Activated T-cell treated with anti-CD3 and anti-CD28 coated beads, Interleukin-2, amount 50 U/mL, for 4 hours (primary cell): ENCODE measurements around the gene TIMM23. TPM values are rescaled to one million over a fixed set of nuclear protein-coding genes. Genes with fewer than 3 reads are reported as not detected.

Experiments
- ATAC-seq, 2 donors: fragments of 200-7000 bp; cut with Tn5 transposase; one replicate each; pipeline ENCODE4 v1.10.0; 2021
- DNase-seq: peaks from one replicate; pipeline ENCODE4 v3.0.0-alpha.2; 2020
- H3K27me3 Mint-ChIP-seq: one replicate; pipeline ENCODE4 v1.8.0; 2021; ENCODE audit warnings: low read depth, mixed read lengths
- H3K36me3 Mint-ChIP-seq: one replicate; pipeline ENCODE4 v1.8.0; 2022; ENCODE audit warnings: mixed read lengths; ENCODE audit not compliant: insufficient read depth
- H3K4me1 Mint-ChIP-seq: one replicate; pipeline ENCODE4 v1.8.0; 2021; ENCODE audit warnings: low read depth, mixed read lengths
- H3K4me3 Mint-ChIP-seq: one replicate; pipeline ENCODE4 v1.8.0; 2021; ENCODE audit warnings: mild to moderate bottlenecking, moderate library complexity, mixed read lengths
- H3K9me3 Mint-ChIP-seq: one replicate; pipeline ENCODE4 v1.8.0; 2021; ENCODE audit warnings: mixed read lengths
- total RNA-seq, 3 donors: library from RNA; stranded (reverse); gene quantifications; one replicate each; pipeline ENCODE4 v1.2.1, GENCODE V29; 2021

Gene TIMM23
- total RNA-seq, 3 donors from 2014 or later: 125 to 129 (median 125) TPM

DNA sequence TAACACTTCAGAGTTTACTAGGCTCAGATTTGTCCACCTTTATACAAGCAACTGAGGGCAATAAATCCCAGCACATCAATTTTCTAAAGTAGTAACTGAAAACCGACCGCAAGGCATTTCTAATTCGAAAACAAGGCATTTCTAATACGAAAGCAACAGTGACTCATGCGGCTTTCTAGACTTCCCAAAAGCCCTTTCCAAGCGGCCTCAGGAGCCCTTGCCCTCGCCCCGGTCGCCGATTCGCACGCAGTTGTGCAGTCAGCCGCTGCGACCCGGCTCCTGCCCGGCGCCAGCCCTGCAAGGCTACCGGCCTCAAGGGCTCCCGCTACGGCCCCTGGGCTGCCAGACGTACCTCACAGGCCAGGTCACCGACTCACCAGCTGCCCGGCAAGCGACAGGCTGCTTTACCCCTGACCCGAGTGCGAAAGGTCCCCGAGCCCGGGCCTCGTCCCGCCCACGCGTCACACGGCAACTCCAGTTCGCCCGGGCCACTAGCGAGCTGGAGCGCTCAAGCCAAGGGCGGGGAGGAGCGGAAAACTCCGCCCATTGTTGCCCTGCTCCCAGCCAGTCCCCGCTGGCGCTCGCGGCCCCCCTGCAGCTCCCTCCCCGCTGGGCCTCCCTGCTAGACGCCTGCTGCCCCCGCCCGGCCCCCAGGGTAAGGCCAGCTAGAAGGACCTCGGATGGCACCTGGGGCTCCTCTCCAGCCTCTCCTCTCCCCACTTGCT is 50.9 kb downstream of the TIMM23 start:
- Mint-ChIP-seq H3K4me1 (peaks cover 83% of the 10 kb centered on the region), H3K36me3 (peaks cover 2% of the 10 kb centered on the region), H3K4me3 (peak overlapping the region; percentile 84), H3K9me3 (no peaks in the 10 kb centered on the region), H3K27me3 (no peaks in the 10 kb centered on the region)
- peak; percentile 92 to 94 for ATAC-seq
- DNase-seq: peak; percentile 62

DNA sequence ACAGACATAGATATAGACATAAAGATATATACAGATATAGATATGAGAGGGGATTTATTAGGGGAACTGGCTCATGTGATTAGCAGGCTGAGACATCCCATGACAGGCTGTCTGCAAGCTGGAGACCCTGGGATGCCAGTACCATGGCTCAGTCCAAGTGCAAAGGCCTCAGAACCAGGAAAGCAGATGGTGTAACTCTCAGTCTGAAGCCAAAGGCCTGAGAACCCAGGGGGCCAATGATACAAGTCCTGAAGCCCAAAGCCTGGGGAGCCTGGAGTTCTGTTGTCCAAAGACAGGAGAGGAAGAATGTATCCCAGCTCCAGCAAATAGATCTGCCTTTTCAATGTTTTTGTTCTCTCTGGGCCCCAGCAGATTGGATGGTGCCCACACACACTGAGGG is 52.7 kb downstream of the TIMM23 start:
- peaks cover 2% of the 10 kb centered on the region for H3K36me3 Mint-ChIP-seq
- no peak for DNase-seq
- no peaks in the 10 kb centered on the region for H3K9me3 Mint-ChIP-seq
- no peak overlapping the region for H3K4me3 Mint-ChIP-seq
- no peaks in the 10 kb centered on the region for H3K27me3 Mint-ChIP-seq
- H3K4me1 Mint-ChIP-seq: peaks cover 81% of the 10 kb centered on the region
- no peak for ATAC-seq

DNA sequence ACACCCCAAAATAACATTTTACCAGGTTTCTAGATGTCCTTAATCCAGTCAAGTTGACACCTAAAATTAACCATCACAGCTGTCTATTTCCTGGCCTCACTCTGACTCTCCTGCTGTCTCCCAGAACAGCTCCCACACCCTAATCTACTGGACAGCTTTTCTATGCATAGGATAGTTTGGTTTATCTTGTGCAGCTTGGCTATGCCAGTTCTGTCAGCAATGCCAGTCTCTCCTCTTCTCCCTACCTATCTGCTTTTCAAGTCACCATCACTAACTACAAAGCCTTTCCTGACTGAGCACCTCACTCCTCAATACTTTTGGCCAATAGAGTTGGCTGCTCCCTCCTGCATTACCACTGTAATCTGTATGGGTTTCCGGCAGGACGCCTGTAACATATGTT is 53.1 kb downstream of the TIMM23 start:
- DNase-seq (no peak), ATAC-seq (no peak)
- Mint-ChIP-seq H3K4me1 (peaks cover 77% of the 10 kb centered on the region), H3K9me3 (no peaks in the 10 kb centered on the region), H3K4me3 (no peak overlapping the region), H3K36me3 (peaks cover 2% of the 10 kb centered on the region), H3K27me3 (no peaks in the 10 kb centered on the region)

DNA sequence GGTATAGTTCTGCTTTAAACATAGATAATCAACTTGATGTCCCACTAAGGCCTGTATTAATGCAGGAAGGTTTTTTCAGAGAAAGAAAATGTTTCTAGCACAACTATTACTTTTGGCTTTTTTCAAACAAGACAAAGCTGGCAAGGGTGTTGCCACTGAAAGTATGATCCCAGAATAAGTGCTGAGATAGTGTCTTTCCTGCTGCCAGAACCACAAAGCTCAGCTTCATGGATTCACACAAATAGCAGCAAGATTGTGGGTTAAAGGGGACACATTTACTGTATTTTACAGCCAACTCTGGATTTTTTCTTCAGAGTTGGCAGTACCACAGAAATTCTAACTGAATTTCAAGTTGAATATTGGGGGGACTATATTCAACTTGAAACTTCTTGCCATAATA is 53.8 kb downstream of the TIMM23 start:
- ATAC-seq: no peak
- H3K4me3 Mint-ChIP-seq: no peak overlapping the region
- H3K27me3 Mint-ChIP-seq: no peaks in the 10 kb centered on the region
- H3K9me3 Mint-ChIP-seq: no peaks in the 10 kb centered on the region
- DNase-seq: no peak
- H3K36me3 Mint-ChIP-seq: peaks cover 4% of the 10 kb centered on the region
- peaks cover 77% of the 10 kb centered on the region for H3K4me1 Mint-ChIP-seq

DNA sequence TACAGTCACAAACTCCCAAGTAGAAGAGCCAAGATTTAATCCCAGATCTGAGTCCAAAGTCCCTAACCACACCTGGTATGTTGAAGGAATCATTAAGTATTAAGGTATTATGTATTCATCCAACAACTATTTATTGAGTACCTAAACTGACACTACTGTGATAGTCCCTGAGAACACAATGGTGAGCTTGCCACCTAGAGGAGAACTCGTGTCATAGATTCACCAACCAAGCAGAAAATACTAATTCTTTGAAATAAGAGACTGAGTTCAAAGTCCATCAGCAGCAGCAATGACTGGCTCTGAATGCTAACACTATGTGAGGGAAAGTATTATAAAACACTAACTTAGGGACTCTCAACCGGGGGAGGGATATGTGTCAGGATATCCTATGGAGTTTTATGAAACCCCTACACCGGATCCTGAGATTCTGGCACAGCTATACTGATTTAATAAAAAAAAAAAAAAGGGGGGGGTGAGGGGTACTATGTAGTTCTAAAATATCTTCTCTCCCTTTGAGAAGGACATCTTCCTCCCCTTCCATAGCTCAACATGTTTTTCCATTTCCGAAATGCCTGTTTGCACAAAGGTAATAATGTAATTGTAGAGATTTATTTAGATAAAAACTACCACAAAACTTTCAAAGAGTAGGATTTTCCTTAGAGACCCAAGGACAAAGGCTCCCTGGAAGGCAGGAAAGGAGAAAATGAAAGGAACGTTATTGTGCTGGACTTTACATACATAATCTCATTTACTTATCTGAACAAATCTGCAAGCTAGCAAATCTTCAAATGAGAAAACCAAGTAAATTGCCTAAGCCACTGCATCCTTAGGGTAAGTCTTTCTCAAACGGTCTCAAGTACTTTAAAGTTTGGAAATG is 56.5 kb downstream of the TIMM23 start:
- DNase-seq (peak; percentile 14), ATAC-seq (peak; percentile 17 to 27)
- Mint-ChIP-seq H3K4me1 (peaks cover 62% of the 10 kb centered on the region), H3K9me3 (no peaks in the 10 kb centered on the region), H3K4me3 (peak overlapping the region; percentile 94), H3K27me3 (no peaks in the 10 kb centered on the region), H3K36me3 (peaks cover 4% of the 10 kb centered on the region)

DNA sequence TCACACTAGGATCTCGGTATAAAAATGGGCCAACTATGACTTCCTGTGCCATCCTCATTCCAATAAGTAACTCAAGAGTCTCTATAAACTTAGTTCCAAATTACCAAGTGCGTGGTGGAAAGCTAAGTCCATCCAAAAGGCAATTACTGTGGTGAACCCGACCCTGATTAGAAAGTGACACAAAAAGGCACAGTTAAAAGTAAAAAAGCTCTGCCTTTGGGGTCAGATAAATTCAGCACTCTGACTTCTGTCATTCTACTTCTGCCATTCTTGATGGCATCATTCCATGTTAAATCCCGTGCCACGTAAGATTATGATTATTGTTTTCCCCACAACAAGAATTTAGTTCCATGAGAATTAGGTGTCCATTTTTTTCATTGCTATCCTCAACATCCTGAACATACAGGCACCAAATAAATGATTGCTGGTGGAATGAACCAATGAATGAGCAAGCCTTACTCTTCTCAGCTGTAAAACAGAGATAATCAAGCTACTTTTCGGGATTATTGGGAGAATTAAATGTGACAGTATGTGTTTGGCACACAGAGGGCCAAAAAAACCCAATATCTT is 57.3 kb downstream of the TIMM23 start:
- peaks cover 4% of the 10 kb centered on the region for H3K36me3 Mint-ChIP-seq
- DNase-seq (no peak), ATAC-seq (no peak)
- no peaks in the 10 kb centered on the region for H3K27me3 Mint-ChIP-seq
- no peaks in the 10 kb centered on the region for H3K9me3 Mint-ChIP-seq
- peak overlapping the region; percentile 94 for H3K4me3 Mint-ChIP-seq
- peaks cover 55% of the 10 kb centered on the region for H3K4me1 Mint-ChIP-seq

DNA sequence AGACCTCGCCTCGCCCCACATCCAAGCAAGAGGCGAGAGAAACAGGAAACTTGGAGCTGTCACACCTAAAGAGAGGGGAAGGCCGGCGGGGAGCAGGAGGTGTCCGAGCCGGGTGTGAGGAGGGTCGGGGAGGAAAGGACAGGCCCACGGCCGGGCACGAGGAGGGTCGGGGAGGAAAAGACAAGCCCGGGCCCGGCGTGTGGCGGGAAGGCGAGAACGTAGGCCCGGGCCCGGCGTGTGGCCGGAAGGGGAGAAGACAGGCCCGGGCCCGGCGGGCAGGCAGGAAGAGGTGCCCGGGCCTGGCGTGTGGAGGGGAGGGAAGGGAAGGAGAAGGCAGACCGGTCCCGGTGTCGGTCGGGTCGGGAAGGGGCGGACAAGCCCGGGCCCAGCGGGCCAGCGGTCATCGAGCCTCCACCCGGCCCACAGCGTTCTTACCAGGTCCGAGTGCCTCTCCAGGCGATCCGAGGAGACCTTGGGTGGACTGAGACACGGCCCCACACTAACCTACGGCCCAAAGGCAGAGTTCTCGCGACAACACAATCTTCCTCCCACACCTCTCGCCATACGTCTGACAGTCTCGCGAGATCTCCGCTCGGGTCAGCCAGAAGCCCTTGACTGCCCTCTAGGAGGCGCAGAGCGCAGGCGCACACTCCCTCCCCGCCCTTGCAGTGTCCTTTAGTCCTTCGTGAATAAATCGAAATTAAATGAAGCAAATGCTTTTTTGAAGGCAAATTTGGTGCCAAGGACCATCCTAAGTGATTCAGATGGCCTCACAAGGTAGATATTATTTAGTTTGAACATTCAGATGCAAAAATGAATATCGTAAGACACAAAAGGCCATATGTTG is 58.0 kb downstream of the TIMM23 start, which contains the start of gene NCOA4:
Gene NCOA4 (minus strand): TSS at position 533 of the 847 bp plus-strand sequence. CDS start 13,943 bp downstream, outside the sequence.
- peak within 1 kb of the TSS; percentile 94 for H3K4me3 Mint-ChIP-seq

DNA sequence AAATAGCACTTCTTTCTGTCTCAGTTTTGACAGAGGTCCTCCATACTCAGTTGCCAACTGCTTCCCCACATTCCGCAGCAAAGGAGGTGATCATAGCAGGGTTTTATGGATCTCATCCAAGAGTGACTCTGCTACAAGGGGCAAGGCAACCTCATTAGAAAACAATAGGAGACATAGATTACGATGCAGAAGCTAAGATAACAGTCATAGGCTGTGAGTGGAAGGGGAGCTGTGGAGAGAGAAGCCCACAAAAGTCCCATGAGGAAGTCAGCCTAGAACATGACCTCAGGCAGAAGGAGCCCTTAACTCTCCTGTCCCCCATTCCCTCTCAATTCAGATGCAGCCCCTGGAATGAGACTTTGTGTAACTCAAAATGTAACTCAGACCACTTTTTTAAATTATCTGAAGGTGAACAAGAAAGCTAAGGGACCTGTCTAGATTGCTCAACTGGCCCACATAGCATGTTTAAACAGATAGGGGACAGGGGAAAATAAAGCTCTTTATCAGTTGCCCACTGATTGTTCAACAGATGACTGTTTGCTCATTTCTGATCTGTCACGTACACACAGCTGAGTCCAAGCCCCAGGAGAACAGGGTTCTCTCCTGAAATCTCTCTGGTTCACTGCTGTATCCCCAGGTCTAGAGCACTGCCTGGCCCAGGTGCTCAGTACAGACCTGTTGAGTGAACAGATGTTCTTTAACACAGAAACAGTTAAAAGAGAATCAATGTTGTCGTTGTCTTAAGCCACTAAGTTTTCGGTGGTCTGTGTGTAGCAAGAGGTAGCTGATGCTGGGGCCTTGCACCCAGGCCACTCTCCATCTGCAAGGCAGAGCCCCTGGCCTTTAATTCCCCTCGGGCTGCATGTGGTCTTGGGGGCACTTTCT is 59.6 kb downstream of the TIMM23 start:
- H3K36me3 Mint-ChIP-seq: peaks cover 4% of the 10 kb centered on the region
- DNase-seq: no peak
- no peaks in the 10 kb centered on the region for H3K9me3 Mint-ChIP-seq
- H3K4me3 Mint-ChIP-seq: peak overlapping the region; percentile 21
- ATAC-seq: no peak
- peaks cover 4% of the 10 kb centered on the region for H3K27me3 Mint-ChIP-seq
- H3K4me1 Mint-ChIP-seq: peaks cover 34% of the 10 kb centered on the region

More for the DNA sequence above, 58.0 kb downstream of the TIMM23 start, which contains the start of gene NCOA4:
- peaks cover 47% of the 10 kb centered on the region for H3K4me1 Mint-ChIP-seq
- no peaks in the 10 kb centered on the region for H3K9me3 Mint-ChIP-seq
- DNase-seq: peak; percentile 94
- peak; percentile 97 to 99 for ATAC-seq
- peaks cover 4% of the 10 kb centered on the region for H3K36me3 Mint-ChIP-seq
- peaks cover 2% of the 10 kb centered on the region for H3K27me3 Mint-ChIP-seq

DNA sequence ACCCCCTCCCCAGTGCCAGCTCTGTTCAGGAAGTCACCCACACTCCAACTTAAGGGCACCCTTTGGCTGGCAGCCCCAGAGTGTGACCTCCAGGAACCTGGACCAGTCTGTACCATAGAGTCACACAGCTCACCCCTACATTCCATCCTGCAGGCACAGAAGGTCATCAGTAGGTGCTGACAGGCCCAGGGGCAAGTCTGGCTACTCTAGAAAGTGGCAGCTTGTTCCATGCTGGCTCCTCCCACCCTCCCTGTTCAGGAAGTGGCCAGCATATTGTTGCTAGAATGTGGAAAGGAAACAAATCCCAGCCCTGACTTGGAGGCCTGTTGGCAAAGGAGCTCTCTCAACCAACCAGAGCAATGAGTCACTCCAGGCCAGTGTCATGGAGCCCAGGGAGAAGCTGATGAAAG is 61.3 kb downstream of the TIMM23 start:
- Mint-ChIP-seq H3K27me3 (peaks cover 4% of the 10 kb centered on the region), H3K4me3 (no peak overlapping the region)
- DNase-seq: no peak

DNA sequence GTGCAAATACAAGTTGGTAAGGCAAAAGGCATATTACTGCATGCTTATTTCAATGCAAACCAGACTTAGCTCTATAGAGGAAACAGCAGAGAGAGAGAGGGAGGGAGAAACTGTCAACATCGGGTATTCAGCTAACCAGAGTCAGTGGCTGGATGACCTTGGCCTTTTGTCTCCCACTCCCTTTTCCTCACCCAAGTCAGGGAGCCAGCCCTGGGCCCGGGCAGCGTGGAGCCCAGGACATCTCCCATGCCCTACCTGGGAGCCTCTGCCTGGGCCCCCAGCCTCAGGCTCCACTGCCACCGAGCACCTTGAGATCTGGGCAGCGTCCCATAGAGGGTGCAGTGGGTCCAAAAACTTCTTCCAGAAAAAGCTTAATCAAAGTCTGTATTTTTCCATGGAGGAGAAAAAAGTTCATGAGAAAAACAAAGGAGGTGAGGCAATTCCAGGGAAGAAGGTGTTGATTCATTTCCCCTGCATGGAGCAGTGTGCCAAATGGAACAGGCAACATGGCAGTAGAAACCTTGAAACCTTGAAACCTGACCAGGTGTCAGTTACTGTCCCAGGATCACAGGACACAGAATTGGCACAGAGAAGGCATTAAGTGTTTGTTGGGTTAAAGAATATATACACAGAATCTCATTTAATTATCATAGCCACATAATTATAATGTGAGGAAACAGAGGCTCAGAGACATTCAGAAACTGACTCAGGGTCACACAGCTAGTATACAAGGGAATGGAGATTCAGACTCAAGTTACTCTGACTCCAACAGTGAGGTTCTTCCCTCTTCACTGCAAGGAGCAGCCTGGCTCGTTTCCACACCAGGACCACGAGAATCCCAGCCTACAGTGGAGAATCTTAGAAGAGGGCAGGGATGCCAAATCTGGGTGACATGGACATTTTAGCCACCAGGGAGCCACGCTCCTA is 63.9 kb downstream of the TIMM23 start:
- DNase-seq (no peak), ATAC-seq (no peak)
- H3K36me3 Mint-ChIP-seq: no peaks in the 10 kb centered on the region
- peaks cover 4% of the 10 kb centered on the region for H3K27me3 Mint-ChIP-seq
- peaks cover 3% of the 10 kb centered on the region for H3K4me1 Mint-ChIP-seq
- no peaks in the 10 kb centered on the region for H3K9me3 Mint-ChIP-seq
- no peak overlapping the region for H3K4me3 Mint-ChIP-seq

More for the DNA sequence above, 61.3 kb downstream of the TIMM23 start:
- peaks cover 18% of the 10 kb centered on the region for H3K4me1 Mint-ChIP-seq
- H3K36me3 Mint-ChIP-seq: peaks cover 2% of the 10 kb centered on the region
- no peak for ATAC-seq
- no peaks in the 10 kb centered on the region for H3K9me3 Mint-ChIP-seq

DNA sequence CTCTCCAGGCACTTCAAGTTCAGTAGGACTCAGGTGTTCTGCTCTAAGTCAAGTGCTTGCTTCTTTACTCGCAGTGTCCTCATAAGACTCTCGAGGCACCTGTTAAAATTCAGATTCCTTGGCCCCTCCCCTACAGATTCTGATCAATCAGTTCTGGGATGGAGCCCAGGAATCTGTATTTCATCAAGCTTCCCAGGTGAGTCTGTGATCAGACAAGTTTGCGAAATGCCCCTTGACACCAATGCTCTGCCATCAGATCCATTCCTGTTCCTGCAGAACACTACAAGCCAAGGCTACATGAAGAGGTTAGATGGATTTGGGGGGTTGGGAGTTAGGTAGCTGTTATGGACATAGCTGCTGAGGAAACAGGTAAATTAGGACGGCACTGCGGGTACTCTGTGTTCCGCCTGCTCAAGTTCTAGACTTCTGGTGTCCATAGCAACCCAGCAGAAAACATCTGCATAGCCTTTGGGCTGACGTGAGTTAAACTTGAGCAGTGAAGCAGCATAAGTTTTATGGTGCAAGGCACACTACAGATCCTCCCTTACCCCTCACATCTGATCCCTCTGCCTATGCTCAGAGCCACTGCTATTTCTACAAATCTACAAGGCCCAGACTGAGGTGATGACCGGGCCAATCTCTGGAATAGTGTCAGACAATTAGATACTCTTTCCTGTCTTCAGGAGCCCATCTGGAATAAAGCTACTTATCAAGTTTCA is 65.0 kb downstream of the TIMM23 start:
- no peaks in the 10 kb centered on the region for H3K9me3 Mint-ChIP-seq
- ATAC-seq (no peak), DNase-seq (no peak)
- H3K27me3 Mint-ChIP-seq: peaks cover 4% of the 10 kb centered on the region
- H3K4me1 Mint-ChIP-seq: no peaks in the 10 kb centered on the region
- no peak overlapping the region for H3K4me3 Mint-ChIP-seq
- no peaks in the 10 kb centered on the region for H3K36me3 Mint-ChIP-seq

DNA sequence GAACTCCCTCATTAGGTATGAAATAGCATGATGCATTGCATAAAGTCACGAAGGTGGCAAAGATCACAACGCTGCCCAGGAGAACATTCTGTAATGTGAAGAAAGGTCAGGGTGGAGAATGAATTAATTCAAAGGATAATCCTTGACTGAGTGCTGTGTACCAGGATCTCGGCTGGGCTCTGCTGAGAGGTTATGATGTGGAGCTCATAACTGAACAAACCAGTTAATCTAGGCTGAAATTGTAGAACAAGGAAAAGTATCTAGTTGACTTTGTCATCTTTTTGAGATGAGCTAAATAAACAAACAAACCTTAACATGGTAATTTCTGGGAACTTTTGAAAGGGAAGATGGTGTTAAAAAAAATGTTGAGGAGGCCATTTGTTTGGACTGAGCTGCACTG is 67.7 kb downstream of the TIMM23 start:
- ATAC-seq: no peak
- Mint-ChIP-seq H3K36me3 (no peaks in the 10 kb centered on the region), H3K9me3 (no peaks in the 10 kb centered on the region), H3K4me3 (no peak overlapping the region), H3K27me3 (peaks cover 5% of the 10 kb centered on the region), H3K4me1 (no peaks in the 10 kb centered on the region)
- DNase-seq: no peak
